Measurements from ENCODE around the gene MRTFA. TPM values are rescaled to one million over a fixed set of nuclear protein-coding genes. Genes with fewer than 3 reads are reported as not detected.

Gene MRTFA
- total and polyA plus RNA-seq, 2 of the 13 experiments (the other 11 are each of a cell fraction or from before 2014, with no cell fraction given), result 2.4 to 8.2 TPM

DNA sequence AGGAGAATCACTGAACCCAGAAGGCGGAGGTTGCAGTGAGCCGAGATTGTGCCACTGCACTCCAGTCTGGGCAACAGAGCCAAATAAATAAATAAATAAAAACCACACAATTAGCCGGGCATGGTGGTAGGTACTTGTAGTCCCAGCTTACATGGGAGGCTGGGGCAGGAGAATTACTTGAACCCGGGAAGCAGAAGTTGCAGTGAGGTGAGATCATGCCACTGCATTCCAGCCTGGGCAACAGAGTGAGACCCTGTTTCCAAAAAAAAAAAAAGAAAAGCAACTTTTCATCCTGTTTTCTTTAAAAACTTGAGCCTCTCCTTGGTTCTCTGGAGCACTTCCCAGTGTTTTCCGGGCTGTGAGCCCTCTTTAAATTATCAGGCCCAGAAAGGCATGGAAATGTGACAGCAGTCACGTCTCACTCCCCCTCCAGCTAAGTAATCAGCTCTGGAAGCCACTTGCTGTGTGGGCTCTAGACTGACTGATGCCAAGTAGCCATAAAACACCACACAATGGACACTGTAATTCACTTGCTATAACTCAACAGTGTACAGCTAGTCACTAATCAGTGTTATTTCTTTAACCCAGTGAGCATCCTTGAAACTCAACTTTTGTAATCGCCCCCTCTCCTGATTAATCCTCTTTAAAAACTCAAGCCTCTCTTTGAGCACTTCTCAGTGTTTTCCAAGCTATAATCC lies 29.8 kb upstream of the MRTFA start:
- Histone ChIP-seq H4K20me1 (ENCODE audit: insufficient read depth, low read length) (no peaks in the 10 kb centered on the region), H3K9ac (ENCODE audit: insufficient read depth, low read depth, low read length) (no peak overlapping the region), H3K4me1 (ENCODE audit: insufficient read depth, low read length) (peaks cover 55% of the 10 kb centered on the region), H3K36me3 (replicated peaks in 1 of 2; ENCODE audit: control insufficient read depth in 1 of 2, insufficient read depth in 2 of 2, low read length in 2 of 2) (no peaks in the 10 kb centered on the region), H3K4me3 (replicated peaks in 1 of 3; ENCODE audit: insufficient read depth in 1 of 3, low read depth in 2 of 3, low read length in 3 of 3) (no peak overlapping the region), H3K9me3 (ENCODE audit: low read length) (no peaks in the 10 kb centered on the region), H3K27ac (ENCODE audit: extremely low read length, insufficient read depth, low read length) (no peak overlapping the region), H3K79me2 (ENCODE audit: insufficient read depth, low read length) (no peaks in the 10 kb centered on the region), H2AFZ (ENCODE audit: low read length) (no peak overlapping the region), H3K27me3 (ENCODE audit: control insufficient read depth in 1 of 2, insufficient read depth in 2 of 2, low read length in 2 of 2) (no peaks in the 10 kb centered on the region; a peak in 1 of 5 replicates), H3K4me2 (ENCODE audit: low read depth, low read length) (no peak overlapping the region)
- ChIA-PET POLR2A (interaction anchor here (2.1 kb wide), 1 partner anchor 14 kb away, joined by 7 read pairs; no protein-coding TSS in a partner anchor), CTCF (ENCODE audit: low intra/inter-chr PET ratio, low total read pairs) (no interaction called here)
- TF ChIP-seq FOSL1 (CRISPR knock-in tag; IDR thresholded peaks at IDR 0.05; ENCODE audit: borderline replicate concordance) (no peak), SMAD3 (CRISPR knock-in tag; IDR thresholded peaks at IDR 0.05) (no peak), ZNF33A (CRISPR knock-in tag; IDR thresholded peaks at IDR 0.05; ENCODE audit: borderline replicate concordance) (no peak), ZNF12 (CRISPR knock-in tag; IDR thresholded peaks at IDR 0.05) (no peak), TCF7 (IDR thresholded peaks at IDR 0.05; ENCODE audit: low read depth) (no peak), SNAPC2 (CRISPR knock-in tag; IDR thresholded peaks at IDR 0.05) (no peak), RNF2 (conservative IDR thresholded peaks at IDR 0.05; ENCODE audit: low read depth) (no peak), SMAD9 (CRISPR knock-in tag; IDR thresholded peaks at IDR 0.05) (no peak), CAMTA2 (CRISPR knock-in tag; IDR thresholded peaks at IDR 0.05; ENCODE audit: borderline replicate concordance) (no peak), CEBPG (CRISPR knock-in tag; IDR thresholded peaks at IDR 0.05) (no peak), ZBTB43 (CRISPR knock-in tag; conservative IDR thresholded peaks at IDR 0.05) (no peak), YEATS4 (CRISPR knock-in tag; IDR thresholded peaks at IDR 0.05; ENCODE audit: borderline replicate concordance) (no peak), ZBTB38 (CRISPR knock-in tag; IDR thresholded peaks at IDR 0.05) (no peak), HOXD1 (CRISPR knock-in tag; IDR thresholded peaks at IDR 0.05) (no peak), SMARCC2 (IDR thresholded peaks at IDR 0.05) (no peak)
- TF ChIP-seq, protein P1, sequence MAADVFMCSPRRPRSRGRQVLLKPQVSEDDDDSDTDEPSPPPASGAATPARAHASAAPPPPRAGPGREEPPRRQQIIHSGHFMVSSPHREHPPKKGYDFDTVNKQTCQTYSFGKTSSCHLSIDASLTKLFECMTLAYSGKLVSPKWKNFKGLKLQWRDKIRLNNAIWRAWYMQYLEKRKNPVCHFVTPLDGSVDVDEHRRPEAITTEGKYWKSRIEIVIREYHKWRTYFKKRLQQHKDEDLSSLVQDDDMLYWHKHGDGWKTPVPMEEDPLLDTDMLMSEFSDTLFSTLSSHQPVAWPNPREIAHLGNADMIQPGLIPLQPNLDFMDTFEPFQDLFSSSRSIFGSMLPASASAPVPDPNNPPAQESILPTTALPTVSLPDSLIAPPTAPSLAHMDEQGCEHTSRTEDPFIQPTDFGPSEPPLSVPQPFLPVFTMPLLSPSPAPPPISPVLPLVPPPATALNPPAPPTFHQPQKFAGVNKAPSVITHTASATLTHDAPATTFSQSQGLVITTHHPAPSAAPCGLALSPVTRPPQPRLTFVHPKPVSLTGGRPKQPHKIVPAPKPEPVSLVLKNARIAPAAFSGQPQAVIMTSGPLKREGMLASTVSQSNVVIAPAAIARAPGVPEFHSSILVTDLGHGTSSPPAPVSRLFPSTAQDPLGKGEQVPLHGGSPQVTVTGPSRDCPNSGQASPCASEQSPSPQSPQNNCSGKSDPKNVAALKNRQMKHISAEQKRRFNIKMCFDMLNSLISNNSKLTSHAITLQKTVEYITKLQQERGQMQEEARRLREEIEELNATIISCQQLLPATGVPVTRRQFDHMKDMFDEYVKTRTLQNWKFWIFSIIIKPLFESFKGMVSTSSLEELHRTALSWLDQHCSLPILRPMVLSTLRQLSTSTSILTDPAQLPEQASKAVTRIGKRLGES (CRISPR knock-in tag; IDR thresholded peaks at IDR 0.05; ENCODE audit: borderline replicate concordance), result no peak
- in situ Hi-C loops (cut with HindIII; ENCODE audit: extremely low pct_ligation_motif_present, low pct_unique_long_range_greater_than_20kb) (no loop called here), intact Hi-C loops (cut with micrococcal nuclease; ENCODE audit: unreplicated experiment) (no loop called here)
- ATAC-seq, result no peak
- no TSS peak for BruUV-seq (replicated peaks)
- 61% methylated on average over 7 of the region's 7 CpGs for WGBS (ENCODE audit: low lambda C conversion rate)
- no peak for FAIRE-seq
- DNase-seq (ENCODE audit: low spot score), result no peak

Data from HepG2 (cell line).